DND-41 (cell line): Measurements from ENCODE around the gene MTX2.

Experiments used
- ATAC-seq: fragments of 200-7000 bp; cut with Tn5 transposase; 3 replicates; pipeline ENCODE4 v1.9.1; 2021; ENCODE audit warnings: low read depth; ENCODE audit not compliant: insufficient read depth
- DNase-seq: peaks from one replicate; pipeline ENCODE4 v3.0.0-alpha.2; 2020
- H2AFZ ChIP-seq: 2 replicates; pipeline ENCODE4 v1.6.0; 2012; ENCODE audit warnings: low read depth, low read length
- H3K27ac ChIP-seq: 2 replicates; pipeline ENCODE4 v1.5.1; 2012; ENCODE audit warnings: low read length, inconsistent platforms
- H3K27me3 ChIP-seq: fragments of 200-600 bp; sonication (generic); 2 replicates; pipeline ENCODE4 v1.6.0; 2012; ENCODE audit warnings: low read length, mild to moderate bottlenecking, inconsistent platforms; ENCODE audit not compliant: insufficient read depth, poor library complexity
- H3K36me3 ChIP-seq: 2 replicates; pipeline ENCODE4 v1.5.1; 2012; ENCODE audit warnings: low read length, inconsistent platforms; ENCODE audit not compliant: insufficient read depth
- H3K4me1 ChIP-seq: 2 replicates; pipeline ENCODE4 v1.5.1; 2012; ENCODE audit warnings: mild to moderate bottlenecking, low read length; ENCODE audit not compliant: insufficient read depth
- H3K4me2 ChIP-seq: 2 replicates; pipeline ENCODE4 v1.6.0; 2012; ENCODE audit warnings: mild to moderate bottlenecking, moderate library complexity, low read length, inconsistent platforms; ENCODE audit not compliant: insufficient read depth
- H3K4me3 ChIP-seq, 2 experiments: fragments of 200-600 bp in 1 of 2; shearing (Covaris generic) in 1 of 2; 2 replicates each; pipeline ENCODE4 v1.5.1; 2012 to 2016; ENCODE audit warnings: inconsistent platforms in 2 of 2, low read length in 2 of 2, mild to moderate bottlenecking in 2 of 2, low read depth in 1 of 2, moderate library complexity in 1 of 2
- H3K79me2 ChIP-seq: 2 replicates; pipeline ENCODE4 v1.6.0; 2012; ENCODE audit warnings: low read length, inconsistent platforms; ENCODE audit not compliant: insufficient read depth
- H3K9ac ChIP-seq: 2 replicates; pipeline ENCODE4 v1.6.0; 2012; ENCODE audit warnings: low read depth, mild to moderate bottlenecking, inconsistent platforms, low read length, moderate library complexity
- H3K9me3 ChIP-seq: 2 replicates; pipeline ENCODE4 v1.5.1; 2012; ENCODE audit warnings: low read length, moderate library complexity, mild to moderate bottlenecking, inconsistent platforms; ENCODE audit not compliant: insufficient read depth, severe bottlenecking
- H4K20me1 ChIP-seq: 2 replicates; pipeline ENCODE4 v1.6.0; 2012; ENCODE audit warnings: low read length; ENCODE audit not compliant: insufficient read depth
- EZH2 ChIP-seq: IDR thresholded peaks from 3 replicates; pipeline ENCODE4 v1.6.1; 2012; ENCODE audit warnings: borderline replicate concordance, low read depth, mild to moderate bottlenecking, moderate library complexity, low read length, inconsistent platforms; ENCODE audit not compliant: severe bottlenecking
- TF ChIP-seq, protein P1 (sequence below): IDR thresholded peaks from 2 replicates; pipeline ENCODE4 v1.5.1; 2012; ENCODE audit warnings: borderline replicate concordance, low read length, moderate library complexity, mild to moderate bottlenecking; ENCODE audit not compliant: poor library complexity, severe bottlenecking; ENCODE audit errors: extremely low read depth

Gene MTX2

GRCh38 chr2:176339208-176339607 is 70.0 kb downstream of the MTX2 start:
- ATAC-seq (no peak), DNase-seq (no peak)
- Histone ChIP-seq H3K27ac (no peak overlapping the region), H2AFZ (no peak overlapping the region), H4K20me1 (no peaks in the 10 kb centered on the region), H3K36me3 (peaks cover 10% of the 10 kb centered on the region; the same call in 1 of the 2 replicates), H3K4me1 (no peaks in the 10 kb centered on the region), H3K9ac (no peak overlapping the region), H3K4me3 (no peak overlapping the region), H3K4me2 (no peak overlapping the region), H3K9me3 (no peaks in the 10 kb centered on the region), H3K79me2 (no peaks in the 10 kb centered on the region), H3K27me3 (no peaks in the 10 kb centered on the region)
- TF ChIP-seq, protein P1, sequence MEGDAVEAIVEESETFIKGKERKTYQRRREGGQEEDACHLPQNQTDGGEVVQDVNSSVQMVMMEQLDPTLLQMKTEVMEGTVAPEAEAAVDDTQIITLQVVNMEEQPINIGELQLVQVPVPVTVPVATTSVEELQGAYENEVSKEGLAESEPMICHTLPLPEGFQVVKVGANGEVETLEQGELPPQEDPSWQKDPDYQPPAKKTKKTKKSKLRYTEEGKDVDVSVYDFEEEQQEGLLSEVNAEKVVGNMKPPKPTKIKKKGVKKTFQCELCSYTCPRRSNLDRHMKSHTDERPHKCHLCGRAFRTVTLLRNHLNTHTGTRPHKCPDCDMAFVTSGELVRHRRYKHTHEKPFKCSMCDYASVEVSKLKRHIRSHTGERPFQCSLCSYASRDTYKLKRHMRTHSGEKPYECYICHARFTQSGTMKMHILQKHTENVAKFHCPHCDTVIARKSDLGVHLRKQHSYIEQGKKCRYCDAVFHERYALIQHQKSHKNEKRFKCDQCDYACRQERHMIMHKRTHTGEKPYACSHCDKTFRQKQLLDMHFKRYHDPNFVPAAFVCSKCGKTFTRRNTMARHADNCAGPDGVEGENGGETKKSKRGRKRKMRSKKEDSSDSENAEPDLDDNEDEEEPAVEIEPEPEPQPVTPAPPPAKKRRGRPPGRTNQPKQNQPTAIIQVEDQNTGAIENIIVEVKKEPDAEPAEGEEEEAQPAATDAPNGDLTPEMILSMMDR: no peak
- no peak for TF ChIP-seq EZH2

DNA sequence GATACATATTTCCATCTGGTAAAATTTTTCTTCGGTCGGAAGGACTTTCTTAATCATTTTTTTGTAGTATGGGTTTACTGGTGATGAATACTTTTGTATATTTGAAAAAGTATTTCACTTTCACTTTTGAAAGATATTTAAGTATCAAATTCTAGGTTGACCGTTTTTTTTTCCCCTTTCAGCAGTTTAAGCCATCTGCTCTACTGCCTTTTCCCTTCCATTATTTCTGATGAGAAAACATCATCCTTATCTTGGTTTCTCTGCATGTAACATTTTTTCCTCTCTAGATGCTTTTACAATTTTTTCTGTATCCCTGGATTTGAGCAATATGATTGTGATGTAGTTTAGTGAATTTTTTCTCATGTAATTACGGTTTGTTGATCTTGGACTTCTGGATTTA is 87.0 kb downstream of the MTX2 start:
- ATAC-seq (no peak), DNase-seq (no peak)
- no peaks in the 10 kb centered on the region for H4K20me1 ChIP-seq

GRCh38 chr2:176364273-176364977 is 95.2 kb downstream of the MTX2 start:
- no peaks in the 10 kb centered on the region for H3K79me2 ChIP-seq
- H3K4me3 ChIP-seq: no peak overlapping the region
- no peak overlapping the region for H2AFZ ChIP-seq
- H3K4me2 ChIP-seq: no peak overlapping the region
- no peak overlapping the region for H3K27ac ChIP-seq
- H4K20me1 ChIP-seq: no peaks in the 10 kb centered on the region
- DNase-seq (no peak), ATAC-seq (no peak)
- no peak overlapping the region for H3K9ac ChIP-seq
- peaks cover 3% of the 10 kb centered on the region for H3K9me3 ChIP-seq
- TF ChIP-seq EZH2: no peak
- TF ChIP-seq, protein P1: no peak
- H3K27me3 ChIP-seq: no peaks in the 10 kb centered on the region
- H3K4me1 ChIP-seq: no peaks in the 10 kb centered on the region
- H3K36me3 ChIP-seq: no peaks in the 10 kb centered on the region

More for the DNA sequence above, 87.0 kb downstream of the MTX2 start:
- Histone ChIP-seq H3K9me3 (no peaks in the 10 kb centered on the region), H3K79me2 (no peaks in the 10 kb centered on the region), H3K4me3 (no peak overlapping the region), H2AFZ (no peak overlapping the region), H3K36me3 (no peaks in the 10 kb centered on the region), H3K4me1 (no peaks in the 10 kb centered on the region), H3K4me2 (no peak overlapping the region), H3K27me3 (no peaks in the 10 kb centered on the region), H3K9ac (no peak overlapping the region), H3K27ac (no peak overlapping the region)
- no peak for TF ChIP-seq EZH2
- TF ChIP-seq, protein P1: no peak

GRCh38 chr2:176368349-176368748 is 99.1 kb downstream of the MTX2 start:
- Histone ChIP-seq H3K9me3 (peaks cover 3% of the 10 kb centered on the region), H3K4me3 (no peak overlapping the region), H3K27ac (no peak overlapping the region), H2AFZ (no peak overlapping the region), H3K9ac (no peak overlapping the region), H3K27me3 (no peaks in the 10 kb centered on the region), H3K36me3 (no peaks in the 10 kb centered on the region), H3K79me2 (no peaks in the 10 kb centered on the region), H3K4me1 (no peaks in the 10 kb centered on the region), H4K20me1 (no peaks in the 10 kb centered on the region), H3K4me2 (no peak overlapping the region)
- no peak for TF ChIP-seq EZH2
- TF ChIP-seq, protein P1: no peak
- DNase-seq (no peak), ATAC-seq (no peak)
